HFF-Myc (cell line): ENCODE measurements around the gene VILL.

Source experiments
- DNase-seq: peaks from one replicate; pipeline ENCODE4 v3.0.0-alpha.2; 2011; ENCODE audit warnings: low read depth; ENCODE audit errors: extremely low read depth
- H3K4me3 ChIP-seq: replicated peaks from 2 replicates; pipeline ENCODE4 v1.5.1; 2011; ENCODE audit warnings: low read depth, mild to moderate bottlenecking, control low read depth, low read length
- CTCF ChIP-seq: IDR thresholded peaks from 2 replicates; pipeline ENCODE4 v1.5.1; 2012; ENCODE audit warnings: mild to moderate bottlenecking, low read depth, low read length, control low read depth; ENCODE audit errors: missing control alignments

Gene VILL

DNA sequence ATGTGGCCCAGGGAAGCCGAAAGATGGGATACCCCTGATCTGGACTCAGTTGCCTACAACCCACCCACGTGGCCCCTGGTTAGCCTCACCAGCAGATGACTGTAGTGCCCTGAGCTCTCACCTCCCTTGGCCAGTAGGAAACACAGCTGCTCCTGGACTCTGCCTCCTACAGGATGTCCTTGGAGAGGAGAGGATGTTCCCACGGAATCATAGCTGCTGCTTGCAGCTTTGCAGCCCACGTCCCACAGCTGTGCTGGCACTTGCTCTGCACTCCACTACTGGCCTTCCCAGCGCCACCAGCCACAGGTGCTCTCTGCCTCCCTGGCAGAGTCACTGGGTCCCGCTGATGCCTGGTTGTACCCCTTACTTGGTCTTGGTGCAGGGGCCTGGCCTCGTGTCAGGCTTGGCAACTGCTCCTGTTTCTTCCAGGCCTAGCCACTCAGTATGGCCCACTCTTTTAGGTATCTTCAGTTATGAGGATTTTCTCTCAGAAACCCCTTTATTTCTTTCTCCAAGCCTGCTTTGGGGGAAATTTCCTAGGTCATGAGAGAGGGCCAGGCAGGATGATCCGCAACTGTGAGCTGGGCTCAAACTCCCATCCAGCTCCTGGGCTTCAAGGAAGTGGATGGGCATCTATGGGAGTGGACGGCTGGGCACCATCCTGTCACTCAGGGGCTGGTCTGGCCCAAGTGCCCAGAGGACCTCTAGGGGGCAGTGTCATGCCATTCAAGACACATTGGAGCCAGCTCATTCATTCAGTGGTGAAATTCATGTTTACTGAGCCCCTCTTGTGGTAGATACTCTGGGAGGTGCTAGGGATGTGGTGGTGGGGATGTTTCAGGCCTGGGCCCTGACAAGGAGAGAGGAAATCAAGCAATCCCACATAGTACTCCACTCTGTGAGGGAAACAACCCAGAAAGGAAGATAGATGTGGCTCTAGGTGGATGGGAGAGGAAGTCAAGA is 16.2 kb upstream of the VILL start:
- peak; percentile 83 for TF ChIP-seq CTCF
- no peak for DNase-seq
- H3K4me3 ChIP-seq: no peak overlapping the region

DNA sequence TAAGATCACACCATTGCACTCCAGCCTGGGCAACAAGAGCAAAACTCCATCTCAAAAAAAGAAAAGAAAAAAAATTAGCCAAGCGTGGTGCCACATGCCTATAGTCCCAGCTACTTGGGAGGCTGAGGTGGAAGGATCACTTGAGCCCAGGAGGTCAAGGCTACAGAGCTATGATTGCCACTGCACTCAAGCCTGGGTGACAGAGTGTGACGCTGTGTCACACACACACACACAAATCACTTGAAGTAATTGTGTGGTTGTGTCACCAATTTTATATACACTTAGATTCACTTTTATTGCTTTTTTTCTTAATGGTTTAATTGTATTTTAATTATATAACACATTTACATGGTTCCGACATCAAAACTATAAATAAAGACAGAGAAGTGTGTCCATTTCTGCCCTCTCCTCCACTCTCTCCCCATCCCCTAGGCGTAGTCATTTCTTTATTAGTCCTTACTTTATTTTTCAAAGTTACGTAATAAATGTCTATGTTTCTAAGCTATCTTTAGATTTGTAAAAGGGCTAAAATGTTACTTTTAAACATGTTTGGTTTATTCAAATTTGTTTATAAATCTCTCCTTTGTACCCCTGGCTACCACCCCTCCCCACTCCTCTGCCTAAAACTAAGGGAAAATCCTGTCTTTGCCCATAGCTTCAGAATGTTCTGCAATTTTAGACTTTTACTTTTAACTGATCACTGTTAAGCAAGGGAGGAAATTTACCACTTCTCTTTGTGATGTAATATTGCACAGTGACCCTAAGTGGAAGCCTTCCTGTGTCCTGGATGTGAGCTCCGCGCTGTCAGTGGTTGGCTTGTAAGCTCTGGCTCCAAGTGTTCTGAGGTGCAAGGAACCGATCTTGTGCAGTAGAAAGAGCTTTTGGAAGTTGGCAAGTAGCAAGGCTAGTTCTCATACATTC is 10.8 kb upstream of the VILL start:
- TF ChIP-seq CTCF: no peak
- no peak for DNase-seq
- no peak overlapping the region for H3K4me3 ChIP-seq

GRCh38 chr3:37980462-37981347 is 9.9 kb upstream of the VILL start:
- no peak overlapping the region for H3K4me3 ChIP-seq
- DNase-seq: no peak
- TF ChIP-seq CTCF: no peak

DNA sequence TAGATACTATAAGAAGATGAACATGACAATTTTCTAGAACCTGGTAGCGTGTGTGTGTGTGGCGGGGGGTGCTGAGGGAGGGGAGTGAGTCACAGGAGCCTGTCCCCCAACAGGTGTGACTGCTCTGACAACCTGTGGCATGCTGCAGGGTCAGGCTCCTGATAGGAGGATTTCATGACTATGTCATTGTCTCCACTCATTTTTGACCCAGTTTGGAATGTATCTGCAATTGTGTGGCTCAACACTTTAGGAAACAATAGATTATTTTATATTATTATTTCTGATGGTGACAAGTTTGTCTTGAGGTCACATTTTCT is 9.3 kb upstream of the VILL start:
- no peak for TF ChIP-seq CTCF
- DNase-seq: no peak
- H3K4me3 ChIP-seq: no peak overlapping the region

DNA sequence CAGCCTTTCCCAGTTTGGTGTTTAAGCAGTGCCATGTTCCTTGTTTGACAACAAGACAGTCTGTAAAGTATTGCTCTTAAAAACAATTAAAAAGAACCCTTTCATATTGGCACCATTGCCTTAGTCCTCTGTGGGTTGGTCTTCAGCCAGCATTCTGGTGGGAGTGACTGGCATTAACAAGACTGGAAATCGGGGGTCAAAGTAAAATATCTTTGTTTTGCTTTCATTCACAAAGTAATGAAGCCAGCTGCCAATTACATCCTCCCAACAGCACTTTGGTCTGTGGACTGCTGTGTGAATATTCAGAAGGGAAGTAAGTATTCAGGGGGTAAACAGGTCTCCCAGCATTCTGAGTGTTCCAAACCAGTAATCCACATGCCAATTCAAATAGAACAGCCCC is 8.3 kb upstream of the VILL start:
- DNase-seq: no peak
- TF ChIP-seq CTCF: no peak
- H3K4me3 ChIP-seq: no peak overlapping the region

- H3K4me3 ChIP-seq: no peak overlapping the region
- DNase-seq: no peak
- no peak for TF ChIP-seq CTCF
Measured at GRCh38 chr3:37984051-37984450, 6.5 kb upstream of the VILL start.
